NCI-H748 (cell line): ENCODE results near the gene ONECUT3.

Experiments
- DNase-seq: peaks from one replicate; lab custom pipeline; 2025; ENCODE audit not compliant: unreplicated experiment; lab: John Stamatoyannopoulos, UW

ONECUT3 gene

DNA sequence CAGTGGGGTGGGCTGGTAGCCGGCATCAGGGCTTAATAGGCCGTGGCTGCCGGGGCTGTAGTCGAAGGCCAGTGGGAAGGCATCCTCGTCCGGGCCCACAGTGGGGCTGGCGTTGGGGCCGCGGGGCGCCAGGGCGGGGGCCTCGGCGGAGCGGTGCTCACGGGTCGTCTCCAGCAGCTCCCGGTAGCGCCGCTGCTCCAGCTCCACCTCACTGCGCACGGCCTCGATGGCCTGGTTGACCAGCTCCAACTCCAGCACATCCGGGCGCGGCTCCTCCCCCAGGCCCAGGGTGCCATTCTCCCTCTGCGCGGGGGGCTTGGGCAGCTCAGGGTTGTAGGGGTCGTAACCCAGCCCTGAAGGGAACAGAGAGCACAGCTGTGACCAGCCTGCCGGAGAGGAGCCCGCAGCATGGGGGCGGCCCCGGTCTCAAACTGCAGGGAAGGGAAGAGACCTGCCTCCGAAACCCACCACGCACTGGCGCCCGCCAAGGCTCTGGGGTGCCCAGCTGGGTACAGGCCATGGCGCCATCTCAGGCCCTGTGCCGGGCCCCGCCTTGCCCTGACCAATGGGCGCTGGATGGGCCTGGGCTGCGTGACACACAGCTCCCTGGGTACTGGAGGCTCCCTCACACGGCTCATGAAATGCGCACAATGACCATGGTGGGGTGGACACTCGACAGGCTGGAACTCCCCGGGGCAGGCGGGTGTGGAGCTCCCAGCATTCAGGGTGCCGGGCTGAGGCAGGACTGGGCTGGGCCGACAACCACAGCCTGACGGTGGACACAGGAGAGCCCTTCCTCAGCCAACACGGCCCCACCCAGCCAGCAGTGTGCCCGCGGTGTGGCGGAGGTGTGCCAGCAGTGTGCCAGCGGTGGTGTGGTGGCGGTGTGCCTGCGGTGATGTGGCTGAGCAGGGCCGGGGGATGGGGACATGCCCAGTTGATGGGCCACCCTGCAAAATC is 75.3 kb downstream of the ONECUT3 start:
- DNase-seq = no peak

DNA sequence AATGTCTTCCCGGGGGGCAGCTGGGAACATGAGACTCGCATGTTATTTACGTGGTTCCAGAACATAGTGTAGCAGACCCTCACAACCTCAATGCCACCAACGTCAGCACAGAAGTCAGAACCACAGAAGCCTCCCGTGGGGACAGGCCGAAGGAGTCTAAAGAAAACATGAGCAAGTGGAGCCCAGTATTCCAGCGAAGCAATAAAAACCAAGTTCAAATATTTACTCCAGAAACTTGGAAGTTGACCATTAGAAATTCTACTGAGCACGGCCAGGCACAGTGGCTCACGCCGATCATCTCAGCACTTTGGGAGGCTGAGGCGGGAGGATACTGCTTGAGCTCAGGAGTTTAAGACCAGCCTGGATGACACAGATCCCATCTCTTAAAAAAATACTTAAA is 76.7 kb downstream of the ONECUT3 start:
- DNase-seq = no peak

DNA sequence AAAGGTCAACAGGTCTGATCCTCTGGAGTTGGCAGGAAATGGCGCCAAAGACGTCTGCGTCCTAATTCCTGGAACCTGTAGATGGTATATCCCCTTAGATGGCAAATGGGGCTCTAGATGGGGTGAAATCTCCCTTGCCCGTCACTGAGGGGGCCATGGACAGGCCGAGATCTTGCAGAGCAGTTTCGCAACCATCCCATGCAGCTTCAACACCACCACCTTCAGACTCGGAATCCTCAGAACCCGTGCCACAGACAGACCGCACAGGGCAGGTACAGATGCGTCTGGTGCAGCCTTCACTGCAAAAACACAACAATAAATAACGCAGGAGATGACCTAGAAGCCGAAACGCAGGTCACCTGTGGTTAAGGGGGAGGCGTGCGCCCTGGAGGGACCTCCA is 77.3 kb downstream of the ONECUT3 start:
- no peak for DNase-seq
